OCI-LY7 (cell line): ENCODE data around the gene ZBTB37.
"Not testable (repeated sequence)": the region's sequence is repeated elsewhere in the genome, so short reads cannot be mapped to it uniquely, and the experiment has no call there.

ENCODE experiments used
- EZH2phosphoT487 ChIP-seq: fragments of 200-600 bp; sonication (generic); IDR thresholded peaks from 2 replicates; pipeline ENCODE4 v1.6.1; 2018; ENCODE audit warnings: low read depth, borderline replicate concordance, mild to moderate bottlenecking, mixed run types, antibody characterized with exemption, low read length, moderate library complexity, mixed read lengths
- TF ChIP-seq, protein P1 (sequence below): fragments of 200-600 bp; sonication (generic); conservative IDR thresholded peaks from 2 replicates; pipeline ENCODE4 v1.5.1; 2014; ENCODE audit warnings: mild to moderate bottlenecking, antibody characterized with exemption, low read length, moderate library complexity, mixed read lengths

DNA sequence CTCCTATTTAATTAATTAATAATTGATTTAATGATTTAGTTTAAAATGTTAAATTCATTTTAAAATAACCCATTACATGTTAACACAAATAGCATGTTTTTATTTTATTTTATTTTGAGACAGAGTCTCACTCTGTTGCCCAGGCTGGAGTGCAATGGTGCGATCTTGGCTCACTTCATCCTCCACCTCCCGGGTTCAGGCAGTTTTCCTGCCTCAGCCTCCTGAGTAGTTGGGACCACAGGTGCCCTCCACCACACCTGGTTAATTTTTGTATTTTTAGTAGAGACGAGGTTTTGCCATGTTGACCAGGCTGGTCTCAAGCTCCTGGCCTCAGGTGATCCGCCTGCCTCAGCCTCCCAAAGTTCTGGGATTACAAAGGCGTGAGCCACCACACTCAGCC lies 8.6 kb upstream of the ZBTB37 start:
- TF ChIP-seq, protein P1, sequence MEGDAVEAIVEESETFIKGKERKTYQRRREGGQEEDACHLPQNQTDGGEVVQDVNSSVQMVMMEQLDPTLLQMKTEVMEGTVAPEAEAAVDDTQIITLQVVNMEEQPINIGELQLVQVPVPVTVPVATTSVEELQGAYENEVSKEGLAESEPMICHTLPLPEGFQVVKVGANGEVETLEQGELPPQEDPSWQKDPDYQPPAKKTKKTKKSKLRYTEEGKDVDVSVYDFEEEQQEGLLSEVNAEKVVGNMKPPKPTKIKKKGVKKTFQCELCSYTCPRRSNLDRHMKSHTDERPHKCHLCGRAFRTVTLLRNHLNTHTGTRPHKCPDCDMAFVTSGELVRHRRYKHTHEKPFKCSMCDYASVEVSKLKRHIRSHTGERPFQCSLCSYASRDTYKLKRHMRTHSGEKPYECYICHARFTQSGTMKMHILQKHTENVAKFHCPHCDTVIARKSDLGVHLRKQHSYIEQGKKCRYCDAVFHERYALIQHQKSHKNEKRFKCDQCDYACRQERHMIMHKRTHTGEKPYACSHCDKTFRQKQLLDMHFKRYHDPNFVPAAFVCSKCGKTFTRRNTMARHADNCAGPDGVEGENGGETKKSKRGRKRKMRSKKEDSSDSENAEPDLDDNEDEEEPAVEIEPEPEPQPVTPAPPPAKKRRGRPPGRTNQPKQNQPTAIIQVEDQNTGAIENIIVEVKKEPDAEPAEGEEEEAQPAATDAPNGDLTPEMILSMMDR, result not testable (repeated sequence)
- not testable (repeated sequence) for TF ChIP-seq EZH2phosphoT487
